Prostate gland (tissue), 2 donors: ENCODE measurements around the gene CDKN2AIP. TPM values are rescaled to one million over a fixed set of nuclear protein-coding genes. Genes with fewer than 3 reads are reported as not detected.

Experiments used
- DNase-seq: peaks from one replicate; pipeline ENCODE4 v3.0.0-alpha.2; 2019; ENCODE audit warnings: low spot score
- H3K27ac ChIP-seq, 2 donors: fragments of 200-600 bp; sonication (generic); 2 replicates each; pipeline ENCODE4 v1.5.1; 2017 to 2019
- H3K27me3 ChIP-seq: fragments of 200-600 bp; sonication (generic); replicated peaks from 2 replicates; pipeline ENCODE4 v1.5.1; 2019; ENCODE audit not compliant: insufficient read depth
- H3K36me3 ChIP-seq, 2 donors: fragments of 200-600 bp; sonication (generic); 1 replicate in 1 of 2; 2 replicates in 1 of 2; pipeline versions ENCODE4 v1.5.1 to v1.8.1; 2017 to 2019
- H3K4me1 ChIP-seq: fragments of 200-600 bp; sonication (generic); replicated peaks from 2 replicates; pipeline ENCODE4 v1.5.1; 2019
- H3K4me3 ChIP-seq, 2 donors: fragments of 200-600 bp; sonication (generic); 2 replicates each; pipeline ENCODE4 v1.5.1; 2017 to 2019
- H3K9me3 ChIP-seq: fragments of 200-600 bp; sonication (generic); 2 replicates; pipeline ENCODE4 v1.5.1; 2017
- POLR2A ChIP-seq: fragments of 450-650 bp; IDR thresholded peaks from one replicate; pipeline ENCODE4 v1.6.1; 2016; ENCODE audit warnings: antibody characterized with exemption, mild to moderate bottlenecking
- POLR2AphosphoS5 ChIP-seq: sonication (generic); formaldehyde crosslinking; IDR thresholded peaks from one replicate; pipeline ENCODE4 v1.6.1; 2017; ENCODE audit warnings: antibody characterized with exemption
- WGBS: methylation state at CpG from one replicate; pipeline ENCODE4 v1.1.5; 2018; 5-methylcytosine and 5-hydroxymethylcytosine counted together
- intact Hi-C: fragments of 100-400 bp; cut with DNase I; formaldehyde crosslinking; loops from one replicate; pipeline ENCODE4 v1.14.2; 2022
- total RNA-seq, 2 donors: library from RNA; depleted of rRNA; stranded (reverse); fragments of >200 nt; gene quantifications; one replicate each; pipeline ENCODE4 v1.1.0, GENCODE V29; 2016
- TF ChIP-seq, protein P1 (sequence below), 4 experiments: fragments of 200-600 bp in 2 of 4; fragments of 450-650 bp in 2 of 4; sonication (generic) in 2 of 4; IDR thresholded peaks; 1 replicate in 3 of 4; 2 replicates in 1 of 4; pipeline ENCODE4 v1.5.1; 2016 to 2019; ENCODE audit warnings: antibody characterized with exemption in 4 of 4, mild to moderate bottlenecking in 2 of 4, moderate library complexity in 2 of 4

CDKN2AIP gene
- total RNA-seq, 2 donors from 2014 or later: 22.5 to 27.5 TPM

DNA sequence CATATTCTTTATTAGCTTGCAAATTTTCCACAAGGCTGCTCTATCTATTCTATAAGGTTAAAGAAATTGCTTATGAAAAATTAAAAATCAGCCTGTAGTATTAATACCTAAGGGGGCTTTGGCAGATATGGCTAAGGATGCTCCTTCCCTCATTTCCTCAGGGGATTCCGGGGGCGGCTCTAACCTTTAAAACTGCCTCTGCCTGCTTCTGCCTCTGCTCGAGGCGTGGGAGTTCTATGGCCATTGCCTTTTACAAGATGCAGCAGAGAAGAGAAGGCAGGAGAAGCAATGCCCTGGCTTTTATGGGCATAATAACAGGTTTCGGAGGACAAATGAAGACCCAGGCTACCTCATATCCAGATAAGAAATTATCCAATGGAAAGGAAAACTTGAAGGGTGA, 8.6 kb upstream of the CDKN2AIP start:
- no peak for DNase-seq
- no peak for TF ChIP-seq POLR2AphosphoS5
- TF ChIP-seq POLR2A: no peak
- TF ChIP-seq, protein P1, sequence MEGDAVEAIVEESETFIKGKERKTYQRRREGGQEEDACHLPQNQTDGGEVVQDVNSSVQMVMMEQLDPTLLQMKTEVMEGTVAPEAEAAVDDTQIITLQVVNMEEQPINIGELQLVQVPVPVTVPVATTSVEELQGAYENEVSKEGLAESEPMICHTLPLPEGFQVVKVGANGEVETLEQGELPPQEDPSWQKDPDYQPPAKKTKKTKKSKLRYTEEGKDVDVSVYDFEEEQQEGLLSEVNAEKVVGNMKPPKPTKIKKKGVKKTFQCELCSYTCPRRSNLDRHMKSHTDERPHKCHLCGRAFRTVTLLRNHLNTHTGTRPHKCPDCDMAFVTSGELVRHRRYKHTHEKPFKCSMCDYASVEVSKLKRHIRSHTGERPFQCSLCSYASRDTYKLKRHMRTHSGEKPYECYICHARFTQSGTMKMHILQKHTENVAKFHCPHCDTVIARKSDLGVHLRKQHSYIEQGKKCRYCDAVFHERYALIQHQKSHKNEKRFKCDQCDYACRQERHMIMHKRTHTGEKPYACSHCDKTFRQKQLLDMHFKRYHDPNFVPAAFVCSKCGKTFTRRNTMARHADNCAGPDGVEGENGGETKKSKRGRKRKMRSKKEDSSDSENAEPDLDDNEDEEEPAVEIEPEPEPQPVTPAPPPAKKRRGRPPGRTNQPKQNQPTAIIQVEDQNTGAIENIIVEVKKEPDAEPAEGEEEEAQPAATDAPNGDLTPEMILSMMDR (IDR thresholded peaks at IDR 0.05): no peak
- intact Hi-C loops: no loop called here
- Histone ChIP-seq H3K27me3 (no peaks in the 10 kb centered on the region), H3K27ac (no peak overlapping the region), H3K4me1 (no peaks in the 10 kb centered on the region), H3K36me3 (no peaks in the 10 kb centered on the region), H3K4me3 (no peak overlapping the region), H3K9me3 (no peaks in the 10 kb centered on the region)
- WGBS: 80% methylated on average over 5 of the region's 5 CpGs

GRCh38 chr4:183436417-183436816, 8.0 kb upstream of the CDKN2AIP start:
- WGBS: 81% methylated on average over 6 of the region's 6 CpGs
- H3K27me3 ChIP-seq: no peaks in the 10 kb centered on the region
- intact Hi-C loops: no loop called here

GRCh38 chr4:183437452-183437851, 7.0 kb upstream of the CDKN2AIP start:
- TF ChIP-seq POLR2AphosphoS5 (no peak), POLR2A (no peak)
- TF ChIP-seq, protein P1 (IDR thresholded peaks at IDR 0.05): no peak
- WGBS: 74% methylated on average over 1 of the region's 1 CpG
- Histone ChIP-seq H3K36me3 (no peaks in the 10 kb centered on the region), H3K9me3 (no peaks in the 10 kb centered on the region), H3K4me1 (no peaks in the 10 kb centered on the region), H3K27ac (no peak overlapping the region), H3K27me3 (no peaks in the 10 kb centered on the region), H3K4me3 (no peak overlapping the region)
- intact Hi-C loops: no loop called here
- no peak for DNase-seq

More at GRCh38 chr4:183436417-183436816, 8.0 kb upstream of the CDKN2AIP start:
- no peak overlapping the region for H3K27ac ChIP-seq
- H3K36me3 ChIP-seq: no peaks in the 10 kb centered on the region
- no peak for DNase-seq
- no peaks in the 10 kb centered on the region for H3K9me3 ChIP-seq
- TF ChIP-seq POLR2A (no peak), POLR2AphosphoS5 (no peak)
- TF ChIP-seq, protein P1 (IDR thresholded peaks at IDR 0.05): no peak
- no peak overlapping the region for H3K4me3 ChIP-seq
- H3K4me1 ChIP-seq: no peaks in the 10 kb centered on the region

DNA sequence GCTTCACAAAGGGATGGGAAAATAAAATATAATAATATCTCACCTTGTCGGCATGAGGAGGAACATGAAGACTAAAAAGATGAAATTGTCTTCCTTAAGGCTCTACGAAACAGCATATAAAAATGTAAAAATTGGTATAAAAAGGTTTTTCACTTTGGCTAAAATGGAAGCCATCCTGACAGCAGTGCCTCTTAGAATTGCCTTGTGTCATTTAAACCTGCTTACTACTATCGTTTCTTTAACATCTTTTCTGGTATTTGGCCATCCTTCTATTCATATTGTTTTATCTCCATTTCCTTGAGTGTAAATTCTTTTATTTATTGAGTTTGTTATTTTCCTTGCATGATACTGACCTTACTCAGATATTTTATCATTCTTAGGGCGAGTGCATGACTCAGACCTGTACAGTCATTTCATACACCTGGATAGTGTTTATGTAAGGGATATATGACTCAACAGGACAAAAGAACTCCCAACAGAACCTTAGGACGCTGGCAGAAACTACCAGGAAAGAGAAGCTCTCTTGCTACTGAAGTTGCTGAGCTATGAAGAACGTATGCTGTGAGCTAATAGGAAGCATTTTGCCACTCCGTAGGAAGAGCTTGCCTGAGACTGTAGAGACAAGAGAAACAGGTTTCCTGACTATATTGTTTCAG, 5.8 kb upstream of the CDKN2AIP start:
- Histone ChIP-seq H3K4me3 (no peak overlapping the region), H3K4me1 (peaks cover 3% of the 10 kb centered on the region), H3K27ac (peak overlapping the region in 1 of 2 donors; percentile 1), H3K9me3 (no peaks in the 10 kb centered on the region), H3K27me3 (no peaks in the 10 kb centered on the region), H3K36me3 (no peaks in the 10 kb centered on the region)
- 53% methylated on average over 7 of the region's 7 CpGs for WGBS
- intact Hi-C loops: no loop called here
- TF ChIP-seq POLR2A (no peak), POLR2AphosphoS5 (peak; percentile 65)
- peak; percentile 24 for DNase-seq

DNA sequence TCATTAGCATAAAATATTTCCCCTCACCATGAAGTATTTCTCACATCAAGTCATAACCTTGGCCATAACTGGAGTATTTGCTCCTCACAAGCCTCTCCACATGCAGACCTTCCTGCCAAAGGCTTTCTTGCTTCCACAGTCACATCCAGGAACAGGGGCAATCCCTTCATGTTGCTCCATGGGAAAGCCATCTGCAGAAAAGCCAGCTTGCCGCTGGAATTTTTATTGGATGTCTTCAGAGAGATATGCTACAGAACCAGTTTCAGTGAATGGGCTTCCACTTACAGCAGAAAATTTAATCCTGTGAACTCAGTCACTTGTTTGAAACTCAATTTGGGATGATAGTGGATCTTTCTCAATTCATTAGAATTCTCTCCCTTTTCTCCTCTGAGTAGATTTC, 3.2 kb upstream of the CDKN2AIP start:
- H3K27ac ChIP-seq: no peak overlapping the region
- DNase-seq: peak; percentile 66
- WGBS: 10% methylated on average over 1 of the region's 1 CpG
- intact Hi-C loops: no loop called here
- H3K36me3 ChIP-seq: no peaks in the 10 kb centered on the region
- peaks cover 3% of the 10 kb centered on the region for H3K4me1 ChIP-seq
- no peaks in the 10 kb centered on the region for H3K9me3 ChIP-seq
- TF ChIP-seq POLR2A (no peak), POLR2AphosphoS5 (peak; percentile 79)
- no peak overlapping the region for H3K4me3 ChIP-seq
- H3K27me3 ChIP-seq: no peaks in the 10 kb centered on the region

GRCh38 chr4:183443655-183444213, 702 bp upstream of the CDKN2AIP start:
- Histone ChIP-seq H3K27ac (peak overlapping the region; percentile 94 to 96), H3K36me3 (peaks cover 3 to 4% of the 10 kb centered on the region in 2 donors), H3K27me3 (no peaks in the 10 kb centered on the region), H3K4me3 (peak overlapping the region; percentile 59 to 64), H3K4me1 (peaks cover 10% of the 10 kb centered on the region), H3K9me3 (no peaks in the 10 kb centered on the region)
- DNase-seq: peak; percentile 63
- WGBS: under 1% methylated on average over 30 of the region's 30 CpGs
- intact Hi-C loops: loop anchor here (1.0 kb wide), 1 partner anchor 61 kb away; no protein-coding TSS in a partner anchor
- TF ChIP-seq POLR2A (no peak), POLR2AphosphoS5 (peak; percentile 42)
- TF ChIP-seq, protein P1 (IDR thresholded peaks at IDR 0.05): no peak
